ENCODE results near the gene SHC3. TPM values are rescaled to one million over a fixed set of nuclear protein-coding genes. Genes with fewer than 3 reads are reported as not detected.
A peak's percentile ranks its signal among the peaks of the same experiment; 100 is the strongest.

Gene SHC3
- total and polyA plus RNA-seq, 12 donors: 0.15 to 0.71 (median 0.33) TPM

DNA sequence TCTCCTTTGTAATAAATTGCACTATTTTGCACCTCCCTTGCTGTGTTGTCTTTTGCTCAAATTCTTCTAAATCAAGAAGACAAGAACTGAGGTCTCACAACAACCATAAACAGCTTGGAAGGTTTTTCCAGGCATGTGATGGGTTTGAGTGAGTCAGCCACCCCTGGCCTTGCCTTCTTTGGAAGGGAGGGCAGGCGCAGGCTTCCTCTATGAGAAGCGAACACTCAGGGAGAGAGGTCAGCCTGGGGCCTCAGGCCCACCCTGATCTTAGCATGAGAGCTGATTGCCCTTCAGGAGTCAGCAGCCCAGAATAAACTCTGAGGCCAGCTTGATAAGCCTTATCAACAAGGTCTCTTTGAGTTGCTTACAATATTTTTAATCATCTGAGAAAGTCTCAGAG lies 155.7 kb downstream of the SHC3 start:
- H3K4me3 ChIP-seq: no peak overlapping the region
- ATAC-seq (peak; percentile 55 to 83 (median 74)), DNase-seq (no peak)
- WGBS, 2 donors: 39 to 45% methylated on average over 2 of the region's 2 CpGs
- H3K27ac ChIP-seq: peak overlapping the region in 9 of 10 donors; percentile 24 to 77 (median 42)
- intact Hi-C loops (cut with DNase I): no loop called here
- H3K27me3 ChIP-seq: peaks cover 0 to under 1% (median 0%) of the 10 kb centered on the region in 7 donors
- H3K4me1 ChIP-seq: peaks cover 3 to 34% (median 27%) of the 10 kb centered on the region in 9 donors
- TF ChIP-seq, protein P1, sequence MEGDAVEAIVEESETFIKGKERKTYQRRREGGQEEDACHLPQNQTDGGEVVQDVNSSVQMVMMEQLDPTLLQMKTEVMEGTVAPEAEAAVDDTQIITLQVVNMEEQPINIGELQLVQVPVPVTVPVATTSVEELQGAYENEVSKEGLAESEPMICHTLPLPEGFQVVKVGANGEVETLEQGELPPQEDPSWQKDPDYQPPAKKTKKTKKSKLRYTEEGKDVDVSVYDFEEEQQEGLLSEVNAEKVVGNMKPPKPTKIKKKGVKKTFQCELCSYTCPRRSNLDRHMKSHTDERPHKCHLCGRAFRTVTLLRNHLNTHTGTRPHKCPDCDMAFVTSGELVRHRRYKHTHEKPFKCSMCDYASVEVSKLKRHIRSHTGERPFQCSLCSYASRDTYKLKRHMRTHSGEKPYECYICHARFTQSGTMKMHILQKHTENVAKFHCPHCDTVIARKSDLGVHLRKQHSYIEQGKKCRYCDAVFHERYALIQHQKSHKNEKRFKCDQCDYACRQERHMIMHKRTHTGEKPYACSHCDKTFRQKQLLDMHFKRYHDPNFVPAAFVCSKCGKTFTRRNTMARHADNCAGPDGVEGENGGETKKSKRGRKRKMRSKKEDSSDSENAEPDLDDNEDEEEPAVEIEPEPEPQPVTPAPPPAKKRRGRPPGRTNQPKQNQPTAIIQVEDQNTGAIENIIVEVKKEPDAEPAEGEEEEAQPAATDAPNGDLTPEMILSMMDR (IDR thresholded peaks at IDR 0.05): no peak
- no peaks in the 10 kb centered on the region for H3K36me3 ChIP-seq
- H3K9me3 ChIP-seq: no peaks in the 10 kb centered on the region

DNA sequence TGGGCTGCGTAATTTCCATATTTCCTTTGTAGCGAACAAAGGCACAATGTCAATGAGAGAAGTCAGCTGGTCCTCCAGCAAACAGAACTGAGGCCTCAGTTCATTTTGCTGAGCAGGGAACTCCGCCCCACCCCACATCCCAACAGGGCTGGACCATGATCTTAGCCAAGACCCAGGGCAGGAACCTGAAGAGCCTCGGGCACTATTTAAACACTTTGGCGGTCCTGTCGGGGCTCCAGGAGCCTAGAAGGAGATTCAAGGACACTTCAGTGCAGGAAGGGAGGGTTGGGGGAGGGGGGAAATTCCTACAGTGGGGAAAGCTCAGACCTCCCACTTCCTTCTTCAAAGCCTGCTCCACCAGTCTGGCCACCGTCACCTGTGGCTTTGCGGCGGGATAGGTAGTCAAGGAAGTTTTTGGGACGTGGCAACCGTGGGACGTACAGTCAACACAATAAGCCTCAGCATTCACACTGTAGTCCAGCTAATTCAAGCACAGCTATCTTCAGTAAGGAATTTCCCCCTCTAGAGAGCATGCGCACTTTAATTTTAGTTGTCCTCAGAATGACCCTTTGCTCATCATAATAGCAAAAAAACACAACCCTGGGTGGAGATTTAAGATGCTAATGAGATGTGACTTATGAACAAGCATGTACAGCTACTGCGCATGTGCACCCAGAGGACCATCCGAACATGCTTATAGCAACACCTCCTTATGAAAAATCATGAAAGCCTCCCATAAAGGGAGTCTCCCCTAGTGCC lies 156.4 kb downstream of the SHC3 start:
- no peak overlapping the region for H3K4me3 ChIP-seq
- no peaks in the 10 kb centered on the region for H3K36me3 ChIP-seq
- no peaks in the 10 kb centered on the region for H3K27me3 ChIP-seq
- ATAC-seq: peak; percentile 49 to 87 (median 74)
- H3K4me1 ChIP-seq: peaks cover 3 to 34% (median 27%) of the 10 kb centered on the region in 9 donors
- H3K9me3 ChIP-seq: peaks cover 0 to 2% (median 0%) of the 10 kb centered on the region in 11 donors
- WGBS, 2 donors: 35 to 36% methylated on average over 15 of the region's 15 CpGs
- TF ChIP-seq, protein P1 (IDR thresholded peaks at IDR 0.05): no peak
- H3K27ac ChIP-seq: peak overlapping the region in 9 of 10 donors; percentile 24 to 77 (median 52)
- no peak for DNase-seq
- intact Hi-C loops (cut with DNase I): no loop called here

DNA sequence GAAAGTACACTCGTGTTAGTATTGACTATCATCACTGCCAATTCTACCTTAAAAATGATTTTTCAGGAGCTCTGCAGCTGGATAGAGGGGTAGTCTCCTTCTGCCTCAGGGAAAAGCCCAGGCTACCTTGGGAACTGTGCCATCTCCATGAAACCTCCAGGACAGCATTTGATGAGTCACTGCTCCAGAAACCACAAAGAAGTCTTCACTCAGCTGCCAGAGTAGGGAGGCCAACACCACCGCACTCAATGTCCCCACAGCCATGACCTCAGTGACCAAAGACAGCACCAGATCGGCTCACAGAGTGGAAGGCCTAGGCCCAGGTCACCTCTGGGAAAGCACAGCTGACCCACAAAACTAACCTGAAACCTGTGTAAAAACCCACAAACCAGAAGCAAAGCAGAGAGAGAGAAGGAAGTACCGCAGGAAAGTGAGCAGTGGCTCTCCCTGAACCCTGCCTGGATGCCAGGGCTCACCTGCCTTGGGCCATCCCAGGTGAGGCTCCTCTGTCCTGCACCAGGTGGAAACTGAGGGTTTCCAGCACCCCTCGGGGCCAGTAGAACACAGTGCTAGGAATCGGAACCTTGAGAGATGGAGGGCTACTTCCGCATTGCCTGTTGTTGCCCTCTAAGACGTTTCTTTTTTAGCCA lies 157.3 kb downstream of the SHC3 start:
- WGBS, 2 donors: 75 to 87% methylated on average over 8 of the region's 8 CpGs

DNA sequence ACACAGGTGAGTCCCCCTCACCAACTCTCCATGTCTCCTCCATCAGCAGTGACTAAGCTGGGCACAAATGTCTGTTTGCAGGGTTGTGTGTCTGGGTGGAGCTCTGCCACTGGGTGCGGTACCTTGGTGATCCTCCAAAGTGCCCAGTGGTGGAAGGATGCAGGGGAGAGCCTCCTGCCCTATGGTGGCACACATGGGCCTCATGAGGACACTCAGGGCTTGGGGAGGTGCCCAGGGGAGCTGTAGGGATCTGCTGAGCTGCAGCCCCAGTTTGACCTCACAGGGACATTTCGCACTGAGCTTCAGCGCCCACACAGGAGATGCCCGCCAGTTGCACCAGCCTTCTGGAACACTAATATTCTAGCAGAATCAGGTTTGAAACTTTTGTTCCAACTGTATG lies 157.9 kb downstream of the SHC3 start:
- Histone ChIP-seq H3K4me1 (peaks cover 3 to 28% (median 26%) of the 10 kb centered on the region in 9 donors), H3K27ac (peak overlapping the region in 1 of 10 donors; percentile 1), H3K9me3 (peaks cover 0 to 9% (median 0%) of the 10 kb centered on the region in 11 donors), H3K27me3 (no peaks in the 10 kb centered on the region), H3K36me3 (no peaks in the 10 kb centered on the region), H3K4me3 (no peak overlapping the region)
- DNase-seq: no peak
- ATAC-seq: peak in 1 of 8 donors; percentile 14
- intact Hi-C loops (cut with DNase I): no loop called here
- WGBS, 2 donors: 96 to 99% methylated on average over 4 of the region's 4 CpGs
- TF ChIP-seq, protein P1 (IDR thresholded peaks at IDR 0.05): no peak

More for the DNA sequence above, 157.3 kb downstream of the SHC3 start:
- peak in 6 of 8 donors; percentile 4 to 79 (median 44) for ATAC-seq
- intact Hi-C loops (cut with DNase I): no loop called here
- H3K9me3 ChIP-seq: peaks cover 0 to 9% (median 0%) of the 10 kb centered on the region in 11 donors
- DNase-seq: no peak
- H3K4me1 ChIP-seq: peaks cover 3 to 28% (median 26%) of the 10 kb centered on the region in 9 donors
- peak overlapping the region in 8 of 10 donors; percentile 1 to 77 (median 54) for H3K27ac ChIP-seq
- TF ChIP-seq, protein P1 (IDR thresholded peaks at IDR 0.05): no peak
- no peaks in the 10 kb centered on the region for H3K27me3 ChIP-seq
- H3K36me3 ChIP-seq: no peaks in the 10 kb centered on the region
- no peak overlapping the region for H3K4me3 ChIP-seq
